Sigmoid colon (tissue), 4 donors: Measurements from ENCODE around the gene KRT7.

Experiments
- CTCF ChIP-seq, 4 experiments: fragments of 450-650 bp in 3 of 4; fragments of 200-600 bp in 1 of 4; IDR thresholded peaks; one replicate each; pipeline ENCODE4 v1.5.1; 2016 to 2019; ENCODE audit warnings: antibody characterized with exemption in 4 of 4, mild to moderate bottlenecking in 3 of 4, moderate library complexity in 2 of 4
- POLR2A ChIP-seq, 2 donors: fragments of 450-650 bp; IDR thresholded peaks; one replicate each; pipeline ENCODE4 v1.6.1; 2016; ENCODE audit warnings: antibody characterized with exemption in 2 of 2, mild to moderate bottlenecking in 2 of 2, moderate library complexity in 2 of 2
- POLR2AphosphoS5 ChIP-seq, 4 donors: sonication (generic); formaldehyde crosslinking; IDR thresholded peaks; one replicate each; pipeline ENCODE4 v1.6.1; 2017; ENCODE audit warnings: antibody characterized with exemption in 4 of 4

DNA sequence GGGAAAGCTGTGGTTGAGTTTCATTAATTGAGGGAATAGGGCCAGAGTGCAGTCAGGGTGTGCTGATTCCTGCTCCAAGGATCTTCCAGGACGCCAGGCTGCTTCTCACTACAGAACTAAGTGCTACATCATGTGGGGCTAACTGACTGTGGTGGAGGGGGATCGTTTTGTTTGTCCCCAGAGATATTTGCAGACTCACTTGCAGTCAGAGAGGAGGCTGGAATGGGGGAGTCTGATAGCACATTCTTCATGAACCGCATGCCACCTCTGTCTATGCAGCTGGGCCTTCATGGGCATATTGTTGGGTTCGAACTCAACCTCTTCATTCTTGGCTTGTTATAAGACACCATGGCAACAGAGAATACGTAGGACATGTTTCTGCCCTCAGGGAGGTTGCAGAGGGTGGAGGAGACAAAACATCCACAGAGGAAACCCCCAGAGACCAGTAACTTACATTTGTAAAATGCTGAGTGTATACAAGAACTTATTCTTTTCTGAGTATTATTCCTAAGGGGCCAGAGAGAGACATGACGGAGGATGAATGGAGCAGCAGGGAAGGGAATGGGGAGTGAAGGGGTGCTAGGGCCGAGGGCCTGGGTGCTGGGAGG lies 13.0 kb downstream of the KRT7 start:
- TF ChIP-seq CTCF (IDR thresholded peaks at IDR 0.05) = no peak
- TF ChIP-seq POLR2AphosphoS5 (IDR thresholded peaks at IDR 0.05) = no peak
- no peak for TF ChIP-seq POLR2A (IDR thresholded peaks at IDR 0.05)
